ENCODE measurements around the gene PPTC7. TPM values are rescaled to one million over a fixed set of nuclear protein-coding genes. Genes with fewer than 3 reads are reported as not detected.
"Not testable (repeated sequence)": the region's sequence is repeated elsewhere in the genome, so short reads cannot be mapped to it uniquely, and the experiment has no call there.

The PPTC7 gene
- total RNA-seq, 4 donors from 2014 or later, result 15.8 to 28.9 (median 22.8) TPM

DNA sequence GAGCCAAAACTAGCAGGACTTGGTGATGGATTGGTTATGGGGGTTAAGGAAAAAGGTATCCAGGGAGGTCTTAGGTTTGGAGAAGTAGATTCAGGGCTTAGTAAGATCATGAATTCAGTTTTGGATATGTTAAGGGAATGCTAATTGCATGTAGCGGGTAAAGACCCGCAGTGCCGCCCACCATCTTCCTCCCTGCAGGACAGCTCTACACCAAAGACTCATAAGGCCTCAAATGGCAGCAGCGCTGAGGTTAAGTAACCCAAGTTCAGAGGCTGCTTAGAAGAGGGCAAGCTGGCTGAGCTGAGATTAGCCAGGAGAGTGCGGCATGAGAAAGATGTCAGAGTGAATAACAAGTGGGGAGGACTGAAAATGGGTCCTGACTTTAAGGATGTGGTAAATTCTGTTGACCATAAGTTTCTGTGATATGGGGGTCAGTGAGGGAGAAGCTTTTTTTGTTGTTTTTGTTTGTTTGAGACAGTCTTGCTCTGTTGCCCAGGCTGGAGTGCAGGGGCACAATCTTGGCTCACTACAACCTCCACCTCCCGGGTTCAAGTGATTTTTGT, 54.8 kb downstream of the PPTC7 start:
- intact Hi-C loops (cut with DNase I), result no loop called here
- TF ChIP-seq POLR2A (IDR thresholded peaks at IDR 0.05), result no peak
- TF ChIP-seq, protein P1, sequence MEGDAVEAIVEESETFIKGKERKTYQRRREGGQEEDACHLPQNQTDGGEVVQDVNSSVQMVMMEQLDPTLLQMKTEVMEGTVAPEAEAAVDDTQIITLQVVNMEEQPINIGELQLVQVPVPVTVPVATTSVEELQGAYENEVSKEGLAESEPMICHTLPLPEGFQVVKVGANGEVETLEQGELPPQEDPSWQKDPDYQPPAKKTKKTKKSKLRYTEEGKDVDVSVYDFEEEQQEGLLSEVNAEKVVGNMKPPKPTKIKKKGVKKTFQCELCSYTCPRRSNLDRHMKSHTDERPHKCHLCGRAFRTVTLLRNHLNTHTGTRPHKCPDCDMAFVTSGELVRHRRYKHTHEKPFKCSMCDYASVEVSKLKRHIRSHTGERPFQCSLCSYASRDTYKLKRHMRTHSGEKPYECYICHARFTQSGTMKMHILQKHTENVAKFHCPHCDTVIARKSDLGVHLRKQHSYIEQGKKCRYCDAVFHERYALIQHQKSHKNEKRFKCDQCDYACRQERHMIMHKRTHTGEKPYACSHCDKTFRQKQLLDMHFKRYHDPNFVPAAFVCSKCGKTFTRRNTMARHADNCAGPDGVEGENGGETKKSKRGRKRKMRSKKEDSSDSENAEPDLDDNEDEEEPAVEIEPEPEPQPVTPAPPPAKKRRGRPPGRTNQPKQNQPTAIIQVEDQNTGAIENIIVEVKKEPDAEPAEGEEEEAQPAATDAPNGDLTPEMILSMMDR (IDR thresholded peaks at IDR 0.05), result no peak
- no peak for DNase-seq
- Histone ChIP-seq H3K36me3 (no peaks in the 10 kb centered on the region), H3K9me3 (no peaks in the 10 kb centered on the region), H3K4me3 (replicated peaks in 1 of 3) (no peak overlapping the region), H3K27me3 (no peaks in the 10 kb centered on the region), H3K27ac (no peak overlapping the region), H3K4me1 (peaks cover 0 to 13% of the 10 kb centered on the region in 2 donors)
- WGBS, 2 donors, result 88 to 91% methylated on average over 6 of the region's 6 CpGs

DNA sequence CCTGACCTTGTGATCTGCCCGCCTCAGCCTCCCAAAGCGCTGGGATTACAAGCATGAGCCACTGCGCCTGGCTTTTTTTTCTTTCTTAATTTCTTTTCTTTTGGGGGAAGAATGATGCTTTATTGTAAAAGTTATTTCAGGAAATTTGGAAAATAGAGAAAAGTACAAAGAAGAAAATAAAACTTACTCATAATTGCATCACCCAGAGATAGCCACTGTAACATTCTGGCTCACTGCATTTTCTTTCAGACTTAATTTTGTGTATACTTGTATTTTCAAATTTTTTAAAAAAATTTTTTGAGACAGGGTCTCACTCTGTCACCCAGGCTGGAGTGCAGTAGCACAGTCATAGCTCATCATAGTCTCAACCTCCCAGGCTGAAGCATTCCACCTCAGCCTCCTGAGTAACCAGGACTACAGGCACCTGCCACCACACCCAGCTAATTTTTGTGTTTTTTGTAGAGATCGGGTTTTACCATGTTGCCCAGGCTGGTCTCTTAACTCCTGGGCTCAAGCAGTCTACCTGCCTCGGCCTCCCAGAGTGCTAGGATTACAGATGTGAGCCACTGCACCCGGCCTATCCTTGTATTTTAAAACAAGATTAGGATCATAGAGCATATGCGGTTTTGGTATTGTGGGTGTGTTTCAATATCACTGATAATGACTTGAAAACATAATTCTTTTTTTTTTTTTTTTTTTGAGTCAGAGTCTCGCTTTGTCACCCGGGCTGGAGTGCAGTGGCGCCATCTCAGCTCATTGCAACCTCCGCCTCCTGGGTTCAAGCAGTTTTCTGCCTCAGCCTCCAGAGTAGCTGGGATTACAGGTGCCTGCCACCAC, 62.0 kb downstream of the PPTC7 start:
- DNase-seq; H3K4me1 ChIP-seq; H3K36me3 ChIP-seq; H3K27me3 ChIP-seq; H3K27ac ChIP-seq; intact Hi-C loops (cut with DNase I); H3K9me3 ChIP-seq; H3K4me3 ChIP-seq (replicated peaks in 1 of 3): not testable (repeated sequence)
- WGBS, 2 donors, result 89 to 93% methylated on average over 11 of the region's 11 CpGs

DNA sequence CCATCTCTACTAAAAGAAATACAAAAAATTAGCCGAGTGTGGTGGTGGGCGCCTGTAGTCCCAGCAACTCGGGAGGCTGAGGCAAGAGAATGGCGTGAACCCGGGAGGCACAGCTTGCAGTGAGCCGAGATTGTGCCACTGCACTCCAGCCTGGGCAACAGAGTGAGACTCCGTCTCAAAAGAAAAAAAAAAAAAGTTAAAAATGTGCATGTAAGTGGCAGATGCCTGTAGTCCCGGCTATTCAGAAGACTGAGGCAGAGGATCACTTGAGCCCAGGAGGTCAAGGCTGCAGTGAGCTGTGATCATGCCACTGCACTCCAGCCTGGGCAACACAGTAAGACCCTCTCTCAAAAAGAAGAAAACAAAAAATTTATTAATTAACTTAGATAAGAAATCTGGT, 65.1 kb downstream of the PPTC7 start:
- 91 to 95% methylated on average over 8 of the region's 8 CpGs for WGBS, 2 donors

DNA sequence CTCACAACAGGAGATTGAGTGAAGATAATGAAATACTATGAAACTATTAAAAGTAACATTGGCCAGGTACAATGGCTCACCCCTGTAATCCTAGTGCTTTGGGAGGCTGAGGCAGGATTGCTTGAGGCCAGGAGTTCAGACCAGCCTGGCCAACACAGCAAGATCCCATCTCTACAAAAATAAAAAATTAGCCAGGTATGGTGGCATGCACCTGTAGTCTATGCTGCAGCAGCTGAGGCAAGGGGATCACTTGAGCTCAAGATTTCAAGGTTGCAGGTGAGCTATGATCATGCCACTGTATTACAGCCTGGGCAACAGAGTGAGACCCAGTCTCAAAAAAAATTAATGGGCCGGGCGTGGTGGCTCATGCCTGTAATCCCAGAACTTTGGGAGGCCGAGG, 66.1 kb downstream of the PPTC7 start:
- Histone ChIP-seq H3K27me3 (no peaks in the 10 kb centered on the region), H3K9me3 (no peaks in the 10 kb centered on the region), H3K4me1 (no peaks in the 10 kb centered on the region), H3K27ac (no peak overlapping the region), H3K36me3 (no peaks in the 10 kb centered on the region), H3K4me3 (replicated peaks in 1 of 3) (no peak overlapping the region)
- DNase-seq, result no peak
- intact Hi-C loops (cut with DNase I), result no loop called here
- no peak for TF ChIP-seq POLR2A (IDR thresholded peaks at IDR 0.05)
- TF ChIP-seq, protein P1 (IDR thresholded peaks at IDR 0.05), result no peak
- WGBS, 2 donors, result 89 to 90% methylated on average over 3 of the region's 3 CpGs

More for the DNA sequence above, 65.1 kb downstream of the PPTC7 start:
- H3K27me3 ChIP-seq; intact Hi-C loops (cut with DNase I); H3K4me1 ChIP-seq; H3K36me3 ChIP-seq; H3K4me3 ChIP-seq (replicated peaks in 1 of 3); H3K27ac ChIP-seq; DNase-seq; H3K9me3 ChIP-seq: not testable (repeated sequence)

DNA sequence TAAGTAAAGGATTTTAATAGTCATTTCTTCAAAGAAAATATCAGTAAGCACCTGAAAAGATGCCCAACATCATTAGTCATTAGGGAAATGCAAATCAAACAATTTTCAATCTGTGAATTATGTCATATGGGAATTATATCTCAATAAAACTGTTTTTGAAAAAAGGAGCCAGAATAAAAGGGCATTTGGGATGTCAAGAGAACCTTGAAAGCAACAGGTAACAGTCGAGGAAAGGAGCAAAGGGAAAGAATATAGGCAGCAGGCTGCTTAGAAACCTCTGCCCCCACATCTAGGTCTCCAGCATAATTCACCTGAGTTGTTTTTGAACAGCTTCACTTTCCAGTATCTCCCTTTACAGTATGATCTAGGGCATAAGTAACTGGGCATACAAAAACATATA, 68.8 kb downstream of the PPTC7 start:
- Histone ChIP-seq H3K27ac (no peak overlapping the region), H3K9me3 (no peaks in the 10 kb centered on the region), H3K4me3 (replicated peaks in 1 of 3) (no peak overlapping the region), H3K27me3 (no peaks in the 10 kb centered on the region), H3K4me1 (no peaks in the 10 kb centered on the region), H3K36me3 (no peaks in the 10 kb centered on the region)
- no peak for TF ChIP-seq POLR2A (IDR thresholded peaks at IDR 0.05)
- TF ChIP-seq, protein P1 (IDR thresholded peaks at IDR 0.05), result no peak
- 56 to 75% methylated on average over 1 of the region's 1 CpG for WGBS, 2 donors
- intact Hi-C loops (cut with DNase I), result no loop called here
- DNase-seq, result no peak

DNA sequence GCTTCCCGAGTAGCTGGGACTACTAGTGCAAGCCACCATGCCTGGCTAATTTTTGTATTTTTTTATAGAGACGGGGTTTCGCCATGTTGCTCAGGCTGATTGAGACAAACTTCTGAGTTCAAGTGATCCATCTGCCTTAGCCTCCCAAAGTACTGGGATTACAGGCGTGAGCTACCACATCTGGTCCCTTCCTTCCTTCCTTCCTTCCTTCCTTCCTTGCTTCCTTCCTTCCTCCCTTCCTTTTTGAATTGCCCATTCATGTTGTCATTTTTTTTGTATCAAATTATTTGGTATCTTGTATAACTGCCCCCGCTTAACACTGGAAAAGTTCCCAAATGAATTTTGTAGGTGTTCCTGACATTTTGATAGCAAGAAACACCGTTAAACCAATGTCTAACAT, 69.3 kb downstream of the PPTC7 start:
- Histone ChIP-seq H3K27me3 (no peaks in the 10 kb centered on the region), H3K4me1 (no peaks in the 10 kb centered on the region), H3K36me3 (no peaks in the 10 kb centered on the region), H3K4me3 (replicated peaks in 1 of 3) (no peak overlapping the region), H3K27ac (no peak overlapping the region), H3K9me3 (no peaks in the 10 kb centered on the region)
- TF ChIP-seq POLR2A (IDR thresholded peaks at IDR 0.05), result no peak
- TF ChIP-seq, protein P1 (IDR thresholded peaks at IDR 0.05), result no peak
- no peak for DNase-seq
- WGBS, 2 donors, result 76 to 85% methylated on average over 6 of the region's 6 CpGs
- intact Hi-C loops (cut with DNase I), result no loop called here
